Measurements from ENCODE around the gene AFG3L2.

GRCh38 chr18:12362473-12363174 lies 14.4 kb downstream of the AFG3L2 start:
- no peak for TF ChIP-seq CHD2 (IDR thresholded peaks at IDR 0.05; ENCODE audit: borderline replicate concordance, low read depth, low read length)
- TF ChIP-seq POLR2AphosphoS5 (IDR thresholded peaks at IDR 0.05; ENCODE audit: low read length) = no peak
- TF ChIP-seq POLR2A (IDR thresholded peaks at IDR 0.05; ENCODE audit: low read depth, low read length) = no peak
- TF ChIP-seq SIN3A (IDR thresholded peaks at IDR 0.05; ENCODE audit: low read depth, low read length) = no peak
- no peak for TF ChIP-seq TCF12 (IDR thresholded peaks at IDR 0.05; ENCODE audit: low read depth, low read length)
- TF ChIP-seq CTCF (IDR thresholded peaks at IDR 0.05 in 2 of 3, conservative IDR thresholded peaks at IDR 0.05 in 1 of 3; ENCODE audit: control insufficient read depth in 2 of 3, extremely low read depth in 1 of 3, insufficient read depth in 1 of 3, low read depth in 3 of 3, low read length in 3 of 3) = no peak
- no peak for TF ChIP-seq TAF1 (IDR thresholded peaks at IDR 0.05; ENCODE audit: borderline replicate concordance, low read depth, low read length)
- no peak for TF ChIP-seq NR2F1 (conservative IDR thresholded peaks at IDR 0.05)

Data from GM12878 (cell line).